Stimulated activated CD8-positive, alpha-beta memory T cell treated with anti-CD3 and anti-CD28 coated beads, Interleukin-2, amount 100 ng/mL, for 48 hours (primary cell): ENCODE measurements around the gene CERS5.

Experiments used
- DNase-seq, 2 donors: peaks; one replicate each; pipeline ENCODE4 v3.0.0-alpha.2; 2020; ENCODE audit warnings: low read depth in 2 of 2

CERS5 gene, protein sequence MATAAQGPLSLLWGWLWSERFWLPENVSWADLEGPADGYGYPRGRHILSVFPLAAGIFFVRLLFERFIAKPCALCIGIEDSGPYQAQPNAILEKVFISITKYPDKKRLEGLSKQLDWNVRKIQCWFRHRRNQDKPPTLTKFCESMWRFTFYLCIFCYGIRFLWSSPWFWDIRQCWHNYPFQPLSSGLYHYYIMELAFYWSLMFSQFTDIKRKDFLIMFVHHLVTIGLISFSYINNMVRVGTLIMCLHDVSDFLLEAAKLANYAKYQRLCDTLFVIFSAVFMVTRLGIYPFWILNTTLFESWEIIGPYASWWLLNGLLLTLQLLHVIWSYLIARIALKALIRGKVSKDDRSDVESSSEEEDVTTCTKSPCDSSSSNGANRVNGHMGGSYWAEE

DNA sequence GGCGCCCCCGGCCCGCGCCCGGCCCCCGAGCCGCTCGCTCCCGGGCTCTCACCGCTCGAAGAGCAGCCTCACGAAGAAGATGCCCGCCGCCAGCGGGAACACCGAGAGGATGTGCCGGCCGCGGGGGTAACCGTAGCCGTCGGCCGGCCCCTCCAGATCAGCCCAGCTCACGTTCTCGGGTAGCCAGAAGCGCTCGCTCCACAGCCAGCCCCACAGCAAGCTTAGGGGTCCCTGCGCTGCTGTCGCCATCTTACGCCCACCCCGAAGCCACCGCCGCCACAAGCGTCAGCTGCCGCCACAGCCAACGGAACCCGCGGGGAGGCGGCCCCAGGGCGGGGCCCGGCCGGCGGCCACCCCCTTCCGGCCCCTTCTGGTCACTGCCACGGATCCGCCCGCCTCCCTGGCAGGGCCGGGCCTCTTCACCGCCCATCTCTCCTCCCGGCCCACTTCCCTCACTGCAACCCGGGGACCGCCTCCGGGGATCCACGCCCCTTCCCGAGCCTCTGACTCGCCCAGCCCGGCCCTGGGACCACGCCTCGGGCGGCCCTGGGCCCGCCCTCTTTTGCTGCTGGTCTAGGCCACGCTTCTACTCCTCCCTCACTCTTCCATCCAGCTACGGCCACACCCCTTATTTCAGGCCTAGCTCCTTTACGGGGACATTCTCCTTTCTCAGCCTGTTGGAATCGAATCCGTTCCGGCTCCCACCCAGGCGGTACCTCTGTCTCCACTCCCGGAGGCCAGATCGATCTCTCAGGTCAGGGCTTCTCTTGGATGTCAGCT lies at the start of gene CERS5:
TSS of gene CERS5 (minus strand) at position 321 of the 780 bp plus-strand sequence. CDS start at position 249, 72 bp downstream.
- peak; percentile 98 for DNase-seq

DNA sequence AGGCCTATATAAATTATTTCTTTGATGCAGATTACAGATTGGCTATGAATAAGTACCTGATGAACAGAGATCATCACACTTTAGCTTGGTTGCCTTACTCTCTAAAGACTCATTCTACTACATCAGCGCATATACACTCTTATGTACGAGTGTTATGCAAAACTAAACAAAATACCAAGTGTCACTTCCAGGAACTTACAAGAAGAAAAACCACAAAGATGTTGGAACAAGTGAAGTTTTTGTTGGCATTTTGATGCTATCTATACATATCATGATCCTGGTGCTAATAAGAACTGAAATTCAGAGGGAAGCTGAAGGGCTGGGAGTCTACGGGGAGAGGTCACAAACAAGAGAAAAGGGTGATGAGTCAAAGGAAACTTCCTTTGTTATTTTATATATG lies 47.9 kb upstream of the CERS5 start:
- DNase-seq: no peak

DNA sequence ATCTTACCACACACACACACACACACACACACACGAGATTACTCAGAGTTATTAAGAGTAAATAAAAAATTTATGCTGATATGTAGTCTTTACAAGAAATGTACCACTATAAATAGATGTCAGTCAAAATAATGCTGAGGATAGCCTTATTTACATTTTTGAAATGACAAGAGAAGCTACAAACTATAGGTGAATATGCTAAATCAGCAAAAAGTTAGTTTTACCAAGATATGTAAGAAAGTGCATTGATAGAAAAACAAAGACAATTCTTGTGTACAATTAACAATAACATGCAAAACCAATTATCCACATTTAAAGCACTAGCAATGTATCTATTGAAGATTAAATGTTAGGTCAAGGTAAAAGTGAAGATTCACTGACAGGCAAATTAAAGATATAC lies 46.8 kb upstream of the CERS5 start:
- no peak for DNase-seq

DNA sequence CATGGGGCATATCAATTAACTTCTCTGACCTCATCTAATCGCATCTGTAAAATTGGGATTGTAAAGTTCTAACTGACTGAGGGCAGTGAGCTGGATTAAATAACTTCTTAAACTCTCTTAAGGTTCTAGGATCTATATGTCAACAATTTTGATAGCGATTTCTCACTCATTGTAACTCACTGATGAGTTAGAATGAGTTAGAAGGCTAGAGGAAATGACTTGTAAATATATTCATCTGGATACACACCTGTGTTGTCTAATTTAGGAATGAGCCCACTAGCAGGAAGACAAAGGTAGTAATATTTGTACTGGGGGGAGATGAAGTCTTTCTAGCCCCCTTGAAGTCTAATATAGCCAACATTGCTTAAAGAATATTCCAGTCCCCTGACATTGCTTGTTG lies 46.3 kb upstream of the CERS5 start:
- no peak for DNase-seq

DNA sequence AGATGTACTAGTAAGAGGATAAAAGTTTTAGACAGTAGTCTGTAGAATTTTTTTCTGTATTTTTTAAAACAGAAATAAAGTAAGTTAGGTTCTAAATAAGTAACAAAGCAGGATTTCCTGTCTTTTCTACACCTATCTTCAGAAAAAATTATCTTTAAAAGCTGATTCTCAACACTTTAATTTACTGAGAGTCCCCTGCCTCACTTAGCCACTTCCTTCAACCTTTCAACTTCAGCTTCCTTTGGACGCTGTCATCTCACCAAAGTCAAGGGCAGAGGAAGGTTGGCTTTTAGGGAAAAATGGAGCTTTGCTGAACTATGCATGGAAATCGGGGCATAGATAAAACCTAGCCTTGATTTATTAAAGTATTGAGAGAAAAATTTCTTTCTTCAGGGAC lies 44.9 kb upstream of the CERS5 start:
- no peak for DNase-seq

DNA sequence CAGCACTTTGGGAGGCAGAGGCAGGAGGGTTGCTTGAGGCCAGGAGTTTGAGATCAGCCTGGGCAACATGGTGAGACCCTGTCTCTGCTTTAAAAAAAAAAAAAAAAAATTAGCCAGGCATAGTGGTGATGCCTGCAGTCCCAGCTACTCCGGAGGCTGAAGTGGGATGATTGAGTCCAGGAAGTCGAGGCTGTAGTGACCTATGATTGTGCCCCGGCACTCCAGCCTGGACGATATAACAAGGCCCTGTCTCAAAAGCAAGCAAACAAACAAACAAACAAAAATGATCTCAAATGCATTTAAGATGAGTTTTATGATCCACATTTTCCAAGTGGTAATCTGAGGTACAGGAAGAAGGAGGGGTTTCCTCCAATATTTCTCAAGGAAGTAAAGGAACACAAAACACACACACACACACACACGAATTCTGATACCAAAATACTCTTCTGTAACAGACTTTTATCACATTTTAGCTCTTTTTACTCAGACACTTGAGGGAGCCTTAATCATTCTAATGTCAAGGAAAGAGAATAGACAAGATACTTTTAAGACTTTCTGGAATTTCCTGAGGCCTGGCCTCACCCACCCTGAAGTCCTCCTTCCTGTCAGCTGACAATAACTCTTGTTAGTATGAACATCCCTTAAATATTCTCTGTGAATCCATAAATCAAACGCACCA lies 44.4 kb upstream of the CERS5 start:
- DNase-seq: no peak

DNA sequence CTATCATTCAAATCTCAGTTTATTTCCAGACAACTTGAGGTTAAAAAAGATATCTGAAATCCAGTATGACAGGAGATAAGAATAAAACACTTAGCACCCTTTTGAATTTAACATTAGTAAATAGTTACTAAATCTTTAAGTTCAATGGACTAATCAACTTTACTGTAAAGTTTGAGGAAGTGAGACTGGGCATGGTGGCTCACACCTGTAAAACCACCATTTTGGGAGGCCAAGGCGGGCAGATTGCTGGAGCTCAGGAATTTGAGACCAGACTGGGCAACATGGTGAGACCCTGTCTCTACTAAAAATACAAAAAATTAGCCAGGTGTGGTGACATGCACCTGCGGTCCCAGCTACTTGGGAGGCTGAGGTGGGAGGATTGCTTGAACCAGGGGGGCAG lies 40.3 kb upstream of the CERS5 start:
- DNase-seq: no peak

DNA sequence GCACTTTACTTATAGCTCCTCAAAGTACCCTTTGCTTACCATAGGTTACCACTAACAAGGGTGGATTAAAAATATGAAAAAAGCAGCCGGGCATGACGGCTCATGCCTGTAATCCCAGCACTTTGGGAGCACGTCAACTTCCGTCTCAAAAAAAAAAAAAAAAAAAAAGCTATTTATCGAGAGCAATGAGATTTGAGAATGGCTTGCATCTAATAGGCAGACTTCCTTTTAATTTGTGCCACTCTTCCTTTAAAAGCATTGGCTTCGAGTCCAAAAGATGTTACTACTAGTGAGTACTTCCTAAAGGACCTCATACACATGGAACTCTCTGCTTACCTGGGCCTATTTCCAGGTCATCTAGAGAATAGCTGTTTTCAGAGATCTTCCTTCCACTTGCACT lies 38.5 kb upstream of the CERS5 start:
- DNase-seq: no peak

DNA sequence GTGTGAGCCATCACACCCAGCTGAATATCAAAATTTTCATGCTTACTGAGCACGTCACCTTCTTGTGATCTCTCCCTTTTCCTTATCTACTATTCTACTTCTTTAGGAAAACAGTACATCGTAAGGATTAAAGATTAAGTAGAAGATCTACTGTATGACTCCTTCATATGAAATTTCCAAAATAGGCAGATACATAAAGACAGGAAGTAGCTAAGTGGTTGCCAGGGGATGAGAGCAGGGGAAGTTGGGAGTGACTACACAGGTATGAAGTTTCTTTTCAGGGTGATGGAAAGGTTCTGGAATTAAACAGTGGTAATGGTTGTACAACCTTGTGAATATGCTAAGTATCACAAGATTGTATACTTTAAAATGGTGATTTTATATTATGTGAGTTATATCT lies 36.5 kb upstream of the CERS5 start:
- no peak for DNase-seq

DNA sequence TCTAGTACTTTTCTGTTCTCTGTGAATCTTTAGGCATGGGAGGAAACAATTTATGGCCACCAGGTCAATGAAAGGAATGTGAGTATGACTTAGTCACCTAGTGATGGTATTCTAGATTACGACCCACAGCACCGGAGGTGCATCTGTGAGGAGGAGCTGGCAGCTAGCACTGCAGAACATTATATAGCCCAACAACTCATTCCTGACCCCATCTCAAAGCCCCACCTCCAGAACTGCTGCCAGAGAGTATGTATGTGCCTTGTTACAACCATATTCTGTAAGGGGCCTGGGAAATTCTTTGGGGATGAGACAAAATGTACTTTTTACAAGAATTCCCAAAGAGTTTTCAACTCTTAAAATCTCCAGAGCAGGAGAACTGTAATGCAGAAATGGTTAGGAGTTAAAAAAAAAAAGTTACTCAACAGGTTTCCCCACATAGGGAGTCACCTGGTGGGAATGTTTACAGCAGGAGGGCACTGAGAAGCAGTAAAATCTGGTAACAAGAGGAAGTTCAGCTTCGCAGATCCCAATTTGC lies 34.9 kb upstream of the CERS5 start:
- DNase-seq: no peak

DNA sequence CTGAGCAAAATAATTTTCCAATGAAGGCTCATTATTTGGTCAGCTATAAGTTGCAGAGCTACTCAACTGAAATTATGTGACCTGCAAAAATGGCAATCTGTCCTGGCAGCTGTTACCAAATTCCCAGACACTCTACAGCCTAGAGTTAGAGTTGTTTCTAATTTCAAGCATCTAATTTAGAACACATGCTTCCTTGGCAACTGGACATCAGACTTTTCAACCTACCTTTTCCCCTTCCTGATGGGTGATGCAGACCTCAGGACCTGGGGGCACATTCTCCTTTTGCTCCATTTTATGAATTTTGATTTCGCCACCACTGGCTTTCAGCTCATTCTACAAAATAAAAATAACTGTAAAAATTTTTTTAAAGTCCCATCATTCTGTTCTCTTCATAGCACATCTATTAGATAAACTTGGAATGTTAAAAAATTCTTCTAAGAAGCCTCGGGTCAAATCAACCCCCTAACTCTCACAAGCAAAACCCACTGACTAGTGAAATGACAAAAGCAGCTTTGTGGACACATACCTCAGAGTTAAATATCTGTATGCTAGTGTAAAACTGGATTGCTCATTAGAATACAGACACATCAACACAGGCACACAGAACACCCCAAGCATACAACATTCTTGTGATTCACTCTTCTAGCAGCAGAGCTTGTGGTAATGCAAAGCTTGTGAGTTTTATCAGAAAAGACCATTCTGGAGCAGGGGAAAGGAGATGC lies 33.5 kb upstream of the CERS5 start:
- no peak for DNase-seq

DNA sequence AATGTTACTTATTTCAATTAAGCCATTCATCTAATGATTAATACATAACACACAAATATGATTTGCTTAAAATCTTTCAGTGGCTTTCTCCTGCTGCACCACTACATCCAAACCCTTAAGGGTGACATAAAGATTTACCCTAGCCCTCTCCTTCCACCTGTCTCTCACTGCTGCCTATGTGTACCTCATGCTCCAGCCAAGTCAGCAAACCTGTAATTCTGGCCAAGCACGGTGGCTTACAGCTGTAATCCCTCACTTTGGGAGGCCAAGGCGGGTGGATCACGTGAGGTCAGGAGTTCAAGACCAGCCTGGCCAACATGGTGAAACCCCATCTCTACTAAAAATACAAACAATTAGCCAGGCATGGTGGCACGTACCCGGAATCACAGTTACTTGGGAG lies 31.7 kb upstream of the CERS5 start:
- no peak for DNase-seq

DNA sequence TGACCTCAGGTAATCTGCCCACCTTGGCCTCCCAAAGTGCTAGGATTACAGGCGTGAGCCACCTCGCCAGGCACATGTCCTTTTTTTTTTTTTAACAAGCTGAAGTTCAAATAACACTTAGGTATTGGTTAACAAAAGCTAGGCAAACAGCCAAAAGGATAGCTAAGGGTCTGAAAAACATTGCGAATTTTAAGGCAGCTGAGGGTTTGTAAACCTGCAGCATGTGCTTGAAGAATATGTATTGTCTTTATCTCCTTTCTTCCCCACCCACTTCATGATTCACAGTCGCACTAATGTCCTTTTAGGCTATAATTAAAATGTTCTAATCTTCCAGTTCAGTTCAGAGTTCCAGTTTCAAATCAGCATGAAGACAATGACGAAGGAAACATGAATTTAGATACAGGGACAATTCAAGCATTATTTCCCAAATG lies 30.1 kb upstream of the CERS5 start:
- DNase-seq: no peak

DNA sequence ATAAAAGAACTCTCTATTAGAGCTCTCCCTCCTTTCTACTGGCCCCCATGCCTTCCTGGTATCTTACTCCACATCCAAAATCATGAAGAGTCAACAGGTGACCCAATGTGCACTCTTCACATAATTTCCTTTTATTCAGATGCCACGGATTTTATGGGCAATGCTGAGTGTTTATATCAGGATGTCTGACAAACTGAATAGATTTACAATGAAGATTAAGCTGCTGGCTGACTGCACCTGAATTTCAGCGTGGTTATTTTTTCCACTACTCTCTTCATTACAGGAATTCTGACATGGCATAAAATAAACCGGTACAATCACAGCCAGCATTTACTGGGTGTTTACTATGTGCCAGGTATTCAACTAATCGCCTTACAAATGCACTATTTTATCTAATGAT lies 29.4 kb upstream of the CERS5 start:
- no peak for DNase-seq

DNA sequence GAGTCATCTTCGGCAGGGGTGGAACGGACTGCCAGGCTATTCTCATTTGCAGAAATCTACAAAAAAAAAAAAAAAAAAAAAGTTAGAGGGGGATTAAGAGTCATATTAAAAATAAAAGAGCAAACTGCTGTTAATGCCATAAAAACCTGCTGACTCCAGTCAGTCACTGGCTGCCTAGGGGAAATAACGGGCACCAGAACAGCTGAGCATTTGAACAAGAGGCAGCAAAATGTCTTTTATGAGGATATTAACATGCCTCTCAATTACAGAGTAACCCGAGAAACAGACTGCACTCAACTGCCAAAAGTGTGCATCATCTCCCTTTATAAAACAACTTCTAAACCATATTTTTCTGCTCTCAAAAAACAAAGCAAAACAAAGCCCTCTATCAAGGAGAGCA lies 28.7 kb upstream of the CERS5 start:
- DNase-seq: no peak

DNA sequence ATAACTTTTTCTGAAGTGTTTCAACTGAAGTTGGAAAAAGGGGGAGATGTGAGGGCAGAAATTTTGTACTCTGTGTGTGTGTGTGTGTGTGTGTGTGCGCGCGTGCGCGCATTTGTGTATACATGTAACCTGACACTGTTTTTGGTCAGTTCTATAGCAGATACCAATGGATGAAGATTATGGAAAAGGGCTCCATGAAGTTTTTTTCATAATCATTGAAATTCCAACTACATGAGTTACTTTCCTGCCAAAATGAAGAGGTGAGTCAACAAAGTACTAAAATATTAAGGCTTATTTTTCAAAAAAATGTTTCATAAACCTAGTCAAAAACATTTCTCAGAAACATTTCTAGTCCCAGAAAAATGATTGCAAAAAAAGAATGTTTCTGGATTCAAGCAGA lies 25.7 kb upstream of the CERS5 start:
- DNase-seq: no peak

DNA sequence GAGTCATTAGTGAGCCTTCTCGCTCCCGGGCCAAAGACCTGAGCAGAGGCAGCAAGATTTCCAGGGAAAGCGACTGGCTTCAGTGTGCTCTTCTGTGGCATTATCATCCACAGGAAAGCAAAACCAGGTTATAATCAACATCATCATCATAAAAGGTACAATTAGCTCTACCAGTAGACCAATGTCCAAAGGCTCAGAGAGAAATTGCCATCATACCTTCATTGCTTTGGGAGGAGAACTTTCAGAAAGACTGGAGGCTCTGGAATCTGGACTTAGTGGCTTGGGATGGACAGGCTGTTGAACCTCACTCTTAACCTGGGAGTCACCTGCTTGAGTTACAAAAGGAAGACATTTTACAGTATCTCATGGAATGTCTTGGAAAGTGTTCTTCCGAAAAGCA lies 25.1 kb upstream of the CERS5 start:
- no peak for DNase-seq

DNA sequence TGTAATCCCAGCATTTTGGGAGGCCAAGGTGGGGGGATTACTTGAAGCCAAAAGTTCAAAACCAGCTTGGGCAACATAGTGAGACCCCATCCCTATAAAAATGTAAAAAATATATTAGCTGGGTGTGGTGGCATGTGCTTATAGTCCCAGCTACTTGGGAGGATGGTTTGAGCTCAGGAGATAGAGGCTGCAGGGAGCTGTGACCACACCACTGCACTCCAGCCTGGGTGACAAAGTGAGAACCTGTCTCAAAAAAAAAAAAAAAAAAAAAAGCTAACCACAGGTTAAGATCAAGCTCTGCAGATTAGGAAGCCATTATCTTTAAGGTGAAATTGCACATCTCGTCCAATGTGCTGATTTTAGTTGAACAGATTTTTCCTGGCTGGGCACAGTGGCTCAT lies 23.7 kb upstream of the CERS5 start:
- DNase-seq: no peak

DNA sequence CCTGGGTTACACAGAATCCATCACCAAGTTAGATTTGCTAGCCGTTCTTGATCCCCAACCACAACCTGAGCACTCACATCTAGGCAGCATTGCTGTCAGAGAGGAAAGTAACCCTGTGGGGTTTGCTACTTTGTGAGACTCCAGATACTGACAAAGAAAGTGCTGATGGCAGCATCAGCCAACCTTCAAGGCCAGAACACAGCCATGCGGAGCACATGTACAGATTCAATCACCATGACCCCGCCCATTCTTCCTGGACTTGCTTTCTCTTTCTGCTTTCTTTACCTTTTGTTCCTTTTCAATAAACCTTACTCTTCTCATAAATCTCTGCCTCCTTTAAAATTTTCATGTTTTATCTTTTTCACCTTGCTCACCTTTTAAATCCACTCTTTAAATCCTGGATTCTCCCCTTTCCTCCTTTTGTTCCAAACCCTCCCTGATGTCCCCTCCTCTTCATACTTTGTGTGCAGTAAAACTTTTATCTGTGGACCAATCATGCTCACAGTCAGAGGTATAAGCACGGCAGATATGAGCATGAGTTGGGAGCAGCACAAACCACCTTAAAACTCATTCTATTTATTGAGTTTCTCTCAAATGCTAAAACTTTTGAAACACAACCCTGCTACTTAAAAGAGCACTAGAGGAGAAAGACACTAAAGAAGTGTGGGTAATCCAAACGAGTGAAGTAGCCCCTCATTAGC lies 21.9 kb upstream of the CERS5 start:
- peak in 1 of 2 donors; percentile 16 for DNase-seq

DNA sequence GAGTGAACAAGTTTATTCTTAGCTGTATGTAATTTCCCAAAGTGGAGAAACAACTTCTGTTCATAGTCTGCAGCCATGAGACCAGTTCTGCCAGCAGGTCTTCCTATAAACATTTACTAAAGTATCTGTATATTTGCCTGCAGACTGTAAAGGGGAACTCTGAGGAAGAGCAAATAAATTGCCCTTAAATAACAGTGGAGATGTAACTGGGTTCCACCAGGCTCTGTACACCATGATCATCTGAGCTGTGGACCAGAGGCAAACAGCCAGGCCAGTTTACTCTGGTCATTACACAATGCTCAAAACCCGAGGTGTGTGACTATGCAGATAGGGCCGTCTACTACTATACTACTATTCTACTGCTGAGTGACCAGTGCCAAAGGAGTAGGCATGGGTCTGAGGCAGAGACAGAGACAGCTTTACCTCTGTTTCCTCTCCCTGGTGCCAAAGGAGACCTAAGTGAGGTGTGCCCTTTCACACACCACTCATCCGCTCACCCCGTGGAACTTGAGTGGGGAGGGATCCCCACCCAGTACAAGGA lies 21.1 kb upstream of the CERS5 start:
- no peak for DNase-seq
